NT2/D1 (cell line): ENCODE results near the gene LENG1.

Source experiments
- YY1 ChIP-seq: IDR thresholded peaks from 2 replicates; pipeline ENCODE4 v1.6.1; 2011; ENCODE audit not compliant: insufficient read length, insufficient read depth
- ZNF274 ChIP-seq: IDR thresholded peaks from 2 replicates; pipeline ENCODE4 v1.6.1; 2011; ENCODE audit warnings: mild to moderate bottlenecking, low read depth, low read length

GRCh38 chr19:54193011-54193410 lies 33.5 kb upstream of the LENG1 start:
- TF ChIP-seq YY1 (no peak), ZNF274 (no peak)
